Activated CD8-positive, alpha-beta memory T cell treated with anti-CD3 and anti-CD28 coated beads for 4 hours (primary cell): ENCODE measurements around the gene SLF2.

Source experiments
- DNase-seq, 2 donors: peaks; one replicate each; pipeline ENCODE4 v3.0.0-alpha.2; 2020; ENCODE audit warnings: low read depth in 2 of 2

The SLF2 gene

DNA sequence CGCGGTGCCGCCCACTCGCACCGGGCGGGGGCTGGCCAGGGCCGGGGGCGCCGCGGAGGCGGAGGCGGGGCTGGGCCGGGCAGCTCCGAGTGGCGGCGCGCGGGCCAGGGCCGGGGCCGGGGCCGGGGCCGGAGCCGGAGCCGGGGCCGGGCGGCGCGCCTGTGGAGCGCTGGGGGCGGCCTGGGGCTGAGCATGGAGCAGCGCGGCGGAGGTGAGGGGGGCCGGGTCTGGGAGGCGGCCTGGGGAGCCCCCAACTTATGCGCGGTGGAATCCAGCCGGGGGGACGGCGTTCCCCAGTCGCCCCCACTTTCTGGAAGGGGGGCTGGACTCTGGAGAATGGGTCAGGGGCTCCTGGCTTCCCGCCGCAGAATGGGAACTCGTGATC is 87.0 kb downstream of the SLF2 start, which contains the start of gene LZTS2:
LZTS2 (plus strand) TSS at position 67 of the 385 bp plus-strand sequence. CDS start 2,731 bp downstream, outside the sequence.
- DNase-seq = no peak

DNA sequence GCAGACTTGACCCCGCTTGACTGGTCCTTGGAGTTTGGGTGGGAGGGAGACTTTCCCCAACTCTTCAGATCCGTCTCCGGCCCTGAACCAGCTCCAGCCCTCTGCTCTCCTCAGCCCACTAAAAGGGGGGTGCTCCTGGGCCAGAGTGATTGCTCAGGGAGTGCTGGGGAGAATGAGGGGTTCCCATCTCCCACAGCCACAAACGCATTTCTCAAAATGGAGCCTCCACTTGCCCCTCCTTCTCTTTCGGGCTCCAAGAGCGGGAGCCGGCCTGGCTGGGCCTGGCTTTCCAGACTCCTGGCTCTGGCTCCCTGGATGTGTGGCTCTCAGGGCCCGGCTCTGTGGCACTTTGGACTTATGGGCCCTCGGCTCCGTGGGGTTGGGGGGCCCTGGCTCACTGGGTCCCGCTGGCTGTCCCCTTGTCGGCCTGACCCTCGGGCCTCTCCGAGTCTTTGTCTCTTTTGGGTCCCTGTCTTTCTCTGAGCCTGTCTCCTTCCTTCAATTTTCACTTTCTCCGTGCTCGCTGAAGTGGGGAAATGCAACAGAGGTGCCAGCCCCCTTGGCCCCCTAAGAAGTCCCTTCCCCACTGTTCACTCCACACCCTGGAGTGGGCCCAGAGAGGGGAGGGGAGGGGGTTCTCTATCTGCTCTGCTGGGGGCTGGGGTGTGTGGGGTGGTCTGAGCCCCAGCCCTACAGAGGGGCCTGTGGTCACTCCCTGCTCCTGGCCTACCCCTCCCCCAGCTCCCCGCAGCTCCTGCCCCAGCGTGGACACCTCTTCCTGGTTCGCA is 87.6 kb downstream of the SLF2 start:
- DNase-seq = no peak

DNA sequence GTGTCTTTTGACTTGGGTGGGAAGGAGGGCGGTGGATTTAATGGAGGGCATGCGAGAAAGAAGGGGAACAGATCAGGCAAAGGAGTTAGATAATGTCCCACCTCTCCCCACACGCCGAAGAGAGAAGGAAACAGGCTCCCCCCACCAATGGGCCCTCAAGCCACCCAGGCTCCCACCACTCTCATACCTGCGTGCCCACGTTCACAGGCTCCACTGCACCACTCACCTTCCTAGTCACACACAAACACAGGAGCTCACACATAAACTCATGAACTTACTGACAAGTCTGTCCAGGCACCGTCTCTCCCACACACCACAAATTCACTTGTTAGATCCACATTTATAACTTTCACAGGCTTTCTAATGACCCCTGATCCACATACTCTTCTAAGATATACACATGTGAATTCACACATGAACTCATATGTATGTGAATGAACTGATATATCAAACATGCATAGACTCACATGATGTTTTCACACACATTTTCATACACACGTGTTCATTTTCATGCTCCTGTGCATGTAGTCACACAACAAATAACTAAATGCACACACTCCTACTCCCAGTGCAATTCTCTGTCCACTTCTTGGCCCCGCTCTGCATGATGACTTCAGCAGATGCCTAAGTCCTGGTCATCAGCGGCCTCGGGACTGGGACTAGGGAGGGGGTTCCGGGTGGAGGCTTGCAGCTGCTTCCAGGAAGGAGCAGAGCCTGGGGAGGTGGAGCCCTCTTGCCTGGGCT is 88.3 kb downstream of the SLF2 start:
- DNase-seq = no peak

DNA sequence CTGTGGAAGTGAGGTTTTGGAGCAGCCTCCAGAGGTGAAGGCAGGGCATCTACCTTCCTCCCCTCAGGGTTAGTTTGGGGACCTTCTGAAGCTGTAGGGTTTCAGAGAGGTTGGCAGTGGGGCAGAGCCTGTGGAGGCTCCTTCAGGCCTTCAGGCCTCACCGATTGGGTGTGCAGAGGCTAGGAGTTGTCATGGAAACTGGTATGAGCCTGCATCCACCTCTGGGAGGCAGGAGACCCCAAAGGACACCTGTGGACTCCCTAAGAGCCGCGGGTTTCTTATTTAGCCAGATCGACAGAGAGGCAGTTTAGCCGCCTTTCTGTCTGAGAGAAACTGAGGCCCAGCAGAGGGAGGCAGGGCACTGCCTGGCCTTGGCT is 88.9 kb downstream of the SLF2 start:
- no peak for DNase-seq

DNA sequence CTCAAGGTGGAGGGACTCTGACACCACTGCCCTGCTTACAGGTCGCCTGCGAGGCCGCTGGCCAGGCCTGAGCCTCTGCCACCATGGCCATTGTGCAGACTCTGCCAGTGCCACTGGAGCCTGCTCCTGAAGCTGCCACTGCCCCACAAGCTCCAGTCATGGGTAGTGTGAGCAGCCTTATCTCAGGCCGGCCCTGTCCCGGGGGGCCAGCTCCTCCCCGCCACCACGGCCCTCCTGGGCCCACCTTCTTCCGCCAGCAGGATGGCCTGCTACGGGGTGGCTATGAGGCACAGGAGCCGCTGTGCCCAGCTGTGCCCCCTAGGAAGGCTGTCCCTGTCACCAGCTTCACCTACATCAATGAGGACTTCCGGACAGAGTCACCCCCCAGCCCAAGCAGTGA is 89.7 kb downstream of the SLF2 start:
- no peak for DNase-seq

DNA sequence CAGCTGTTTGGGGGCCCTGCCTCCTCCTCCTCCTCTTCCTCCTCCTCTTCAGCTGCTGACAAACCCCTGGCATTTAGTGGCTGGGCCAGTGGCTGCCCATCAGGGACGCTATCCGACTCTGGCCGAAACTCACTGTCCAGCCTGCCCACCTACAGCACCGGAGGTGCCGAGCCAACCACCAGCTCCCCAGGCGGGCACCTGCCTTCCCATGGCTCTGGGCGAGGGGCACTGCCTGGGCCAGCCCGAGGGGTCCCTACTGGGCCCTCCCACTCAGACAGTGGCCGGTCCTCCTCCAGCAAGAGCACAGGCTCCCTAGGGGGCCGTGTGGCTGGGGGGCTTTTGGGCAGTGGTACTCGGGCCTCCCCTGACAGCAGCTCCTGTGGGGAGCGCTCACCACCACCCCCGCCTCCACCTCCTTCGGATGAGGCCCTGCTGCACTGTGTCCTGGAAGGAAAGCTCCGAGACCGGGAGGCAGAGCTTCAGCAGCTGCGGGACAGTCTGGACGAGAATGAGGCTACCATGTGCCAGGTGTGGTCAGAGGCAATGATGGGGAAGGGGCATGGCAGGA is 91.0 kb downstream of the SLF2 start:
- no peak for DNase-seq

DNA sequence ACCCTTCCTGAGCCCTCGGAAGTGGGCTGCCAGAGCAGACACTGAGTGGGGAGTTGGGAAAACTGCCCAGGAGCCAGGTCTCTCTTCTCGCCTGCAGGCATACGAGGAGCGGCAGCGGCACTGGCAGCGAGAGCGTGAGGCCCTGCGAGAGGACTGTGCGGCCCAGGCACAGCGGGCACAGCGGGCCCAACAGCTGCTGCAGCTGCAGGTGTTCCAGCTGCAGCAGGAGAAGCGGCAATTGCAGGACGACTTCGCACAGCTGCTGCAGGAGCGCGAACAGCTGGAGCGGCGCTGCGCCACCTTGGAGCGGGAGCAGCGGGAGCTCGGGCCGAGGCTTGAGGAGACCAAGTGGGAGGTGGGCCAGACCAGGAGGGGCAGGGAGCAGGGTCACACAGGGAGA is 92.6 kb downstream of the SLF2 start:
- DNase-seq = no peak

DNA sequence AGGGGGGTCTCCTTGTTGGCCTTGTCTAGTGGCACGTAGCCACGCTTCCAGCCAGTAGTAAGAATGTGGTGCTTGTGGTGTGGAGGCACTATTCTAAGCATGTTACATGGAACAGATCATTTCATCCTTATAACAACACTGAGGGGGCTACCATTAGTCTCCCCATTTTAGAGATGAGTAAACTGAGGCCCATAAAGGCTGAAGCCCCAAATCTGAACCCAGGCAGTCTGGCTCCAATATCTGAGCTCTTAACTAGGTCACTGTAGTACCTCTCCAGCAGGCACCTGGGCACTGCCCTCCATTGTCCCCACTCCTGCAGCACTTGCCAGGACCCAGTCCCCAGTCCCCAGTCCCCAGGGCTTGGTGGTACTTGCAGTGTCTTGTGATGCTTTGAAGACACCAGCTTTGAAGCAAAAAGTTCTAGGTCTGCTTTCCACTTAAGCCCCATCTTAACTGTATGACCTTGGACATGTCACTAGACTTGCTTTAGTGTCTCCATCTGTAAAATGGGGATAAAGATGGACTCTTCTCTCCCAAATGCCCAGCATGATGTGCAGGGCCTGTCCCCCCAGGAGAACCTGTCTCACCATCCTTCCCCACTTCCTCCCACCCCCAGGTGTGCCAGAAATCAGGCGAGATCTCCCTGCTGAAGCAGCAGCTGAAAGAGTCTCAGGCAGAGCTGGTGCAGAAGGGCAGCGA is 93.3 kb downstream of the SLF2 start:
- no peak for DNase-seq

DNA sequence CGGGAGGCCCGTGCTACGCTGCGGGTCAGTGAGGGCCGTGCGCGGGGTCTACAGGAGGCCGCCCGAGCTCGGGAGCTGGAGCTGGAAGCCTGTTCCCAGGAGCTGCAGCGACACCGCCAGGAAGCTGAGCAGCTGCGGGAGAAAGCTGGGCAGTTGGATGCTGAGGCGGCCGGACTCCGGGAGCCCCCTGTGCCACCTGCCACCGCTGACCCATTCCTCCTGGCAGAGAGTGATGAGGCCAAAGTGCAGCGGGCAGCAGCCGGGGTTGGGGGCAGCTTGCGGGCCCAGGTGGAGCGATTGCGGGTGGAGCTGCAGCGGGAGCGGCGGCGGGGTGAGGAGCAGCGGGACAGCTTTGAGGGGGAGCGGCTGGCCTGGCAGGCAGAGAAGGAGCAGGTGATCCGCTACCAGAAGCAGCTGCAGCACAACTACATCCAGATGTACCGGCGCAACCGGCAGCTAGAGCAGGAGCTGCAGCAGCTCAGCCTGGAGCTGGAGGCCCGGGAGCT is 93.9 kb downstream of the SLF2 start:
- DNase-seq = no peak

DNA sequence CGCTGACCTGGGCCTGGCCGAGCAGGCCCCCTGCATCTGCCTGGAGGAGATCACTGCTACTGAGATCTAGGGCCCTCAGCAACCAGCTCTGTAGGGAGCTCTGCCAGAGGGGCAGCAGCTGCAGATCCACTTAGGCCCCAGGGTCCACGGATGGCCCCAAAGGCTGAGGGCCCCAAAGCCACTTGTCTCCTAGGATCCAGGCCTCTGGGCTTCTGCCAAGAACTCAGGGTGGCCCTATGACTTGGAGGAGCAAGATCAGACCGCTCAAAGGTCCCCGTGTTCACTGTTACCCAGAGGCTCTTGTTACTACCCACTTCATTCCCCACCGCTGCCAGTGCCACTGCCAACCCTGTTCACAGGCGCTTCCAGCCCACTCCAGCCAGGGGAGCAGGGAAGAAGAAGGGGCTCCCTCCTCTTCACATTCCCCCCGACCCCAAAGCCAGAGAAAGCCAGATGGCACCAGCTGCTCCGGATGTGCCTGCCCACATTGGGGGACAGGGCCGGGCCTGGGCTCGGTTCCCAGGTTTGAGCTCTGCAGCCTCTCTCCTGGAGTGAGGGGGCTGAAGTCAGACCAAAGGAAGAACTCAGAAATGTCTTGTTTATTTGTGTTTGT is 94.4 kb downstream of the SLF2 start:
- DNase-seq = no peak

DNA sequence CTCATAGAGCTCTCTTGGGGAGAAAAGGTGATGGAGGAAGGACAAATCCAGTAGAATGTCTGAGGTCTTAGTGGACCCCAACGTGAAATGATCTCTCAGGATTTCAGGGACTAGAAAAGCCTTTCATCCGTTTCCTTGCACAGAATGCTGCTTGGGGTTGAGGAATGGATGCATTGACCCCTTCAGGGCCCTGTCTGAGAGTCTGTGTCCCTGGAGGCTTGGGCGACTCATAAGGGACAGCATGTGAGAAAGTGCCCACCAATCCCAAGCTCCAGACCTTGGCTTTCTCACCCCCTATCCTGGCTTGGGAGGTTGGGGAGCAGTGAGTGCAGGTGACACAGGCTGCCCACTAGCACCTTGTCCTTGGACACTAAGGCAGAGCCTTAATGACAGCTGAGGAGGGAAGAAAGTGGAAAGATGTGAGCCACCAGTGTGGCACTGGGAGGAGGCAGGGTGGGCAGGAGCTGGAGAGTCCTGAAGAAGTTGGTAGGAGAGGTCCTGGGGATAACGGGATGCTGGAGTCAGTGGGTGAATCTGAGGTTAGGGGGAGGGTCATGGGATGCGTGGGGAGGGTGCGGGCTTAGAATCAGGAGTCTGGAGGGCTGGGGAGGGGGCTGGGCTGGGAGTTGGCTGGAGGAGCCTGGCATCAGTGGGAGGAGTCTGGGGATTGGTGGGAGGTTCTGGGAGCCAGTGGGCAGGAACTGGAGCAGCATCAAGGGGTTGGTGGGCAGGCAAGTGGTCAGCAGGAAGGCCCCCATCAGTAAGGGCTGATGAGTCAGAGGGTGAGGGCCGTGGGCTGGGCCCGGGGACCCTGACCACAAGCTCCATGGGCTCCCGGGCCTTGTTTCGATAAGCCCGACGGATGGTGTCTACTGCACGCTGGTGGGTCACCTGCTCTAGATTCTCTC is 95.4 kb downstream of the SLF2 start:
- DNase-seq = no peak

DNA sequence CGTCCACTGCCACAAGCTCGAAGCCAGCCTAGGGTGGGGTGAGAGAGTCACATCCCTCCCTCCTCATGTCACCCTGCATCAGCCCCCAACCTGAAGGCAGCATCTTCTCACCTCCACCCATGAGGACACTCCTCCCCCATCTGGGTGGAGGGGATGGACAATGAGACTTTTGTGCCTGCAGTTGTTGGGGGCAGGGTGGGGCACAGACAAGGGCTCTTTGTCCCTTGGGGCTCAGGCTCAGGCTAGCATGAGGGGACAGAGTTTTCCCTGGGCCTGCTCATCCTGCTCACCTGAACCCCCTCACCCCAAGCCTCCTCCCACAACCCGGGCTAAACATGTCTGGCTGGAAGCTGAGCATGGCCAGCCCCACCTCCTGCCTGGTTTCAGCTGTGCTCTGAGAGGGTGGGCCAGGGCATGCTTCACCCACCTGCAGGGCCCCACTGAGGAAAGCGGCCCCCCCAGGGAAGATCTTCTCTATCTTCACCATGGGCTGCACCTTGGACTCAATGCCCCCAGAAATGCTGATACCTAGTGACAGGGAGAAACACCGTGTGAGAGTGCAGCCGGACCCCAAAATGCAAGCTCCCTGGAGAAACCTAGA is 96.2 kb downstream of the SLF2 start:
- no peak for DNase-seq

DNA sequence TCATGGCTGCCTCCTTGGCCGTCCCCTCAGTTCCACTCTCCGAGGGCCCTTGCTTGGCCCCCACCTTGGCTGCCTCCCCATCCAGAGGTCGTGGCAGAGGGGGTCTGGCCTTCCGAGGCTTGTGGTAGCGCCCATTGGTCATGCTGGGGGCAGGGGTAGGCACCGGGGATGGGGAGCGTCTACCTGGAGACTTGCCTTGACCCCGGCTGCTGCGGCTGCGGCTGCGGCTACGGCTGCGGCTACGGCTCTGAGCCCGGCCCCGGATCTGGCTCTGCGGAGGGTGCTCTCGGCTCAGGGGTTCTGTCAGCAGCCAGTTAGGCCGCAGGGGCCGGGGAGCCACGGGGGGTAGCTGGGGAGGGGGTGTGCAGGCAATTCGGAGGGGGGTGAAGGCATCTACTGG is 97.6 kb downstream of the SLF2 start:
- no peak for DNase-seq

DNA sequence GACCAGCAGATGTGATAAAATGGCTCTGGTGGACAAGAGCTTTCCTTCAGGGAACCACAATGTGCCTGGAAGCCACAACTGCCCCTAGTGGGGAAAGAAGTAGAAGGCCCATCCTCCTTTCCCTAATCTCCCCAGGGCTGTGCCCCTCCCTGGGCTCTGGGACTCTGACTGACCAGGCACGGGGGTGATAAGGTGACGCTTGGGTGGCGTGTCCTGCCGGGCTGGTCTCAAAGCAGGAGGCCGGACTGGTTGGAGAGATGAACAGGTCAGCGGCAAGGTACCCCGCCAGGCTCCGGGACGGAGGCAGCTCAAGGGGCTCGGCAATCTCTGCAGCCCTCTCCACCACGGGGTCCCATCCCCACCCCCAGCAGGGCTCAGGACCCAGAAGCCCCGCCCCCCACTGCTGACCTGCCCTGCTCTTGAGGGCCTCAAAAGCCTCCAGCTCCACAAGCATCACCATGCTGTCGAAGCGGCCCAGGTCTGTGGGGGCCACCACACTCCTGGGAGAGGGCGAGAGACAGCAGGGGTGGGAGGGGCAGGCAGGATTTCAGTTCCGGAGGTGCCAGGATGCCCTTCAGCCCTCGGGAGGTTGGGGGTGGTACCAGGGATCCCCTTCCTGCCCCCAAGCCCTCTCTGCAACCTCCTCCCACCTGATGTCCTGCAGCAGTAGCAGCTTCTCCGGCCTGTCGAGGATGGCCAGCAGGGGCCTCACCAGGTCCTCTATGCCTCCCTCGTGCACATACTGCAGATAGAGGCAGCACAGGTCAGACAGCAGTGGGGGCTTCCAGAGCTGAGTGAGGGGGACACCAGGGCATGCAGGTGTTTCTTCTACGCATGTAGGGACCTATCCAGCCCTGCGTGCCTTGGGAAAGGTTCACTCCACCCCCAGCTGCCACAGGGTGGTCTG is 99.0 kb downstream of the SLF2 start:
- no peak for DNase-seq

DNA sequence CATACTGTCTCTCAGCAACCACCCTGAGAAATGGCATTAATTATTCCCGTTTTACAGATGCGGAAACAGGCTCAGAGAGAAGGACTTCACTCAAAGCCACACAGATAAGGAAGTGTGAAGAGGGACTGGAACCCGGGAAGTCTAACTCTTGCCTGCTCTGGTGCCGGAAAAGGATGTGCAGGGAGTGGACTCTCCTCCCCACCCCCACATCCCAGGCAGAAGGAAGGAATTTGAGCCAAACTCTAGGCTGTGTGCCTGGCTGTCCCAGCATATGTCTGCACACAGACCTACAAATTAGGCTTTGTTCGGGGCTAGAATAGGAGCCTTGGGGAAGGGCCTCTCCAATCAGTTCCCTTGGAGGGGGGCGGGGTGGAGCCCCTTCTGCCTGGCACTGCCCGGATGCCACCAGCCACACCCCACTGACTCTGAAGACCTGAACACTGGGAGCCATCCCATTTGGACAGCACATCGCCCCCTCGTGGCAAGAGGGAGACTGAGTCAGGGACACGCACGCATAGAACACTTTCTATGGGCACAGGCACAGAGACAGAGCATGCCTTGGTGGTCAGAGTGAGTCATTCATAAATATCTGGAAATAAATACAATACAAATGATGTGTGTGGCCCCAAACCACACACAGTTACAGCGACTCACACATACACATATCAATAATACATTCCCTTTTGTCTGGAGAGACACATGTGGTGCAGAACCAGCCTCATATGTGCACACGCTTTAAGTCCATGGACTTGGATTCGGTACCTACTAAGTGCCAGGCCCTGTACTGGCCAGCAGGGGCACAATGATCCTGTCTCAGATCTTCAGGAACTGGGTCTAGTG is 100.0 kb downstream of the SLF2 start:
- DNase-seq = peak; percentile 46 to 57

DNA sequence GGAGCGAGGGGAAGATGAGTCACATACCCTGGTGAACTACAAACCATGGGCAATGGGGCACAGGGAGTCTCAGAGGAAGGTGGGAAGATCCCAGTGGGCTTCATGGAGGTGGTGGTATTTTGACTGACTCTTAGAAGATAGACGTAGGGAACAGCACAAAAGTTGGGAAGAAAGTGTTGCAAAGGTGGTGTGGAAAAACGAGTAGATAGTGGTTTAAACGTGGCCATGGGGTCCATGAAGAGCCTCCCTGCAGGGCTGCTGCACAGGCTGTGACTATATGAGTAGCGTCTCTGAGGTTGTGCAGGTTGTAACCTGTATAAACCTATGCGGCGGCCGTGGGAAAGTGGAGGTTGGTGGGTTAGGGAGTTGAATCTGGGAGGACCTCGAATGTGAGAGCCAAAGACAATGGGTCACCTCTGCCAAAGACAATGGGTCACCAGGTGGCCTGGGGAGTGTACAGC is 100.6 kb downstream of the SLF2 start:
- DNase-seq = no peak

DNA sequence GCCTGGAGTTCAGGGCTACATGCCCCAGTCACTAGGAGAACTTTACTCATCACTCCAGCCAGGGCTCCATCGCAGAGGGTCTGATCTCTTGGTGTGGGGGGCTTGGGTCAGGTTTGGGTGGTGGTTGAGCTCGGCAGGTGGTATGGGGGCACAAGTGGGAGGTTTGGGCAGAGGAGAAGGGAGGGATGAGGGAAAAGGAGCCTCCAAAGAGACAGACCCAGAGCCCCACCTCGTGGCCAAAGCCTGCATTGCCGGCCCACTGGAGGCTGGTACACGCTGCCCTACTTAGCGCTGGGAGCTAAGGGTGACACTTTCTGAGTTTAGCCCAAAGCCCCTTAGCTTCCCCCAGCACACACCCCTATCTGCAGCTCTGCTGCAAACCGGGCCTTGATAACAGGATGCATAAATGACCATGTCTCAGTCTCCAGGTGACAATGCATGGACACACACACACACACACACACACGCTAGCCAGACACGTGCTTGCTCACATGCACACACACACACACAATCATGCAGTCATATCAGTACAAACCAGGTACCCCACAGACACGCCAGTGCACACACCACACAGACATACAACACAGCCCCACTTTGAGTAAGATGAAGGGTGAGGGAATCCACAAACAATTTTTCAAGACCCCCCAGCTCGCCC is 101.6 kb downstream of the SLF2 start:
- DNase-seq = peak; percentile 47 to 52
